Uterus (tissue), 4 donors: ENCODE measurements around the gene TOMM20L. TPM values are rescaled to one million over a fixed set of nuclear protein-coding genes. Genes with fewer than 3 reads are reported as not detected.

Experiments used
- DNase-seq, 2 donors: peaks; one replicate each; pipeline ENCODE4 v3.0.0-alpha.2; 2019 to 2020
- H3K27ac ChIP-seq, 2 donors: fragments of 200-600 bp; sonication (generic); 1 replicate in 1 of 2; 2 replicates in 1 of 2; pipeline ENCODE4 v1.5.1; 2016 to 2018
- H3K27me3 ChIP-seq, 2 donors: fragments of 200-600 bp; sonication (generic); one replicate each; pipeline ENCODE4 v1.5.1; 2018 to 2019; ENCODE audit warnings: control low read depth in 1 of 2
- H3K36me3 ChIP-seq, 2 donors: fragments of 200-600 bp; sonication (generic); one replicate each; pipeline ENCODE4 v1.5.1; 2019; ENCODE audit warnings: control low read depth in 1 of 2
- H3K4me1 ChIP-seq, 2 donors: fragments of 200-600 bp; sonication (generic); one replicate each; pipeline ENCODE4 v1.5.1; 2018 to 2019; ENCODE audit warnings: control low read depth in 1 of 2
- H3K4me3 ChIP-seq, 2 donors: fragments of 200-600 bp; sonication (generic); 1 replicate in 1 of 2; 2 replicates in 1 of 2; pipeline ENCODE4 v1.5.1; 2018 to 2019; ENCODE audit warnings: mild to moderate bottlenecking in 1 of 2
- H3K9me3 ChIP-seq, 2 donors: fragments of 200-600 bp; sonication (generic); one replicate each; pipeline ENCODE4 v1.5.1; 2019; ENCODE audit warnings: control low read depth in 1 of 2
- CTCF ChIP-seq, 4 experiments: fragments of 200-600 bp in 2 of 4; fragments of 450-650 bp in 2 of 4; sonication (generic) in 2 of 4; IDR thresholded peaks; one replicate each; pipeline ENCODE4 v1.5.1; 2016 to 2019; ENCODE audit warnings: antibody characterized with exemption in 4 of 4, mild to moderate bottlenecking in 2 of 4, moderate library complexity in 1 of 4
- POLR2A ChIP-seq, 2 donors: fragments of 450-650 bp; IDR thresholded peaks; one replicate each; pipeline ENCODE4 v1.6.1; 2016; ENCODE audit warnings: antibody characterized with exemption in 2 of 2, mild to moderate bottlenecking in 1 of 2, moderate library complexity in 1 of 2
- intact Hi-C: fragments of 100-400 bp; cut with DNase I; formaldehyde crosslinking; loops from one replicate; pipeline ENCODE4 v1.15.1; 2023; ENCODE audit warnings: low total_unique reads
- total RNA-seq, 4 donors: library from RNA; depleted of rRNA in 3 of 4; stranded (reverse); fragments of >200 nt in 3 of 4; gene quantifications; one replicate each; pipeline versions ENCODE4 v1.1.0 to v1.2.4, GENCODE V29; 2014 to 2023
- donor health status: DM: yes; HTN: yes; CAD: no.

Gene TOMM20L
- total RNA-seq, 4 donors from 2014 or later, result 18.7 TPM; not detected in 3

GRCh38 chr14:58376791-58377190 lies 18.9 kb upstream of the TOMM20L start:
- TF ChIP-seq CTCF (IDR thresholded peaks at IDR 0.05), result no peak
- no peak for TF ChIP-seq POLR2A (IDR thresholded peaks at IDR 0.05)
- intact Hi-C loops, result no loop called here
- Histone ChIP-seq H3K4me3 (no peak overlapping the region), H3K9me3 (no peaks in the 10 kb centered on the region), H3K4me1 (no peaks in the 10 kb centered on the region), H3K27me3 (no peaks in the 10 kb centered on the region), H3K36me3 (no peaks in the 10 kb centered on the region), H3K27ac (no peak overlapping the region)
- DNase-seq, result no peak

- Histone ChIP-seq H3K27ac (no peak overlapping the region), H3K36me3 (no peaks in the 10 kb centered on the region), H3K27me3 (no peaks in the 10 kb centered on the region), H3K4me3 (no peak overlapping the region), H3K4me1 (no peaks in the 10 kb centered on the region), H3K9me3 (no peaks in the 10 kb centered on the region)
- no peak for TF ChIP-seq CTCF (IDR thresholded peaks at IDR 0.05)
- TF ChIP-seq POLR2A (IDR thresholded peaks at IDR 0.05), result no peak
- intact Hi-C loops, result no loop called here
- no peak for DNase-seq
Observed at GRCh38 chr14:58390830-58391229, 4.9 kb upstream of the TOMM20L start.

GRCh38 chr14:58395562-58395811 lies 243 bp upstream of the TOMM20L start:
- intact Hi-C loops, result no loop called here

GRCh38 chr14:58397156-58397555 lies 1.4 kb downstream of the TOMM20L start:
- Histone ChIP-seq H3K9me3 (no peaks in the 10 kb centered on the region), H3K27ac (no peak overlapping the region), H3K36me3 (no peaks in the 10 kb centered on the region), H3K4me3 (no peak overlapping the region), H3K27me3 (no peaks in the 10 kb centered on the region), H3K4me1 (no peaks in the 10 kb centered on the region)
- TF ChIP-seq POLR2A (IDR thresholded peaks at IDR 0.05) (no peak), CTCF (IDR thresholded peaks at IDR 0.05) (no peak)
- DNase-seq, result no peak
- intact Hi-C loops, result no loop called here

More at GRCh38 chr14:58395562-58395811, 243 bp upstream of the TOMM20L start:
- Histone ChIP-seq H3K9me3 (no peaks in the 10 kb centered on the region), H3K4me1 (no peaks in the 10 kb centered on the region), H3K36me3 (no peaks in the 10 kb centered on the region), H3K27me3 (no peaks in the 10 kb centered on the region), H3K27ac (peak overlapping the region; percentile 74 to 83), H3K4me3 (peak overlapping the region; percentile 24 to 56)
- TF ChIP-seq POLR2A (IDR thresholded peaks at IDR 0.05) (no peak), CTCF (IDR thresholded peaks at IDR 0.05) (no peak)
- DNase-seq, result no peak

GRCh38 chr14:58398495-58398894 lies 2.8 kb downstream of the TOMM20L start:
- Histone ChIP-seq H3K36me3 (no peaks in the 10 kb centered on the region), H3K27me3 (no peaks in the 10 kb centered on the region), H3K27ac (no peak overlapping the region), H3K4me3 (no peak overlapping the region), H3K4me1 (no peaks in the 10 kb centered on the region), H3K9me3 (no peaks in the 10 kb centered on the region)
- no peak for TF ChIP-seq CTCF (IDR thresholded peaks at IDR 0.05)
- TF ChIP-seq POLR2A (IDR thresholded peaks at IDR 0.05), result no peak
- intact Hi-C loops, result no loop called here
- no peak for DNase-seq
